B cell (primary cell): ENCODE measurements around the gene PRUNE2. TPM values are rescaled to one million over a fixed set of nuclear protein-coding genes. Genes with fewer than 3 reads are reported as not detected.

Experiments
- ATAC-seq: fragments of 200-7000 bp; cut with Tn5 transposase; one replicate; pipeline ENCODE4 v1.10.0; 2021; ENCODE audit warnings: low read depth, mild to moderate bottlenecking, moderate number of reproducible peaks, moderate library complexity
- CTCF ChIA-PET: fragments of 350-600 bp; sonication (Branson Sonifier 250); formaldehyde crosslinking; loops from one replicate; lab custom pipeline; 2021; ENCODE audit warnings: antibody characterized with exemption, inconsistent platforms; lab: Charles Lee
- POLR2A ChIA-PET: fragments of 350-600 bp; sonication (Branson Sonifier 250); formaldehyde crosslinking; loops from one replicate; lab custom pipeline; 2021; ENCODE audit warnings: antibody characterized with exemption; lab: Charles Lee
- DNase-seq: peaks from one replicate; pipeline ENCODE4 v3.0.0; 2013
- H2AFZ ChIP-seq: 2 replicates; pipeline ENCODE4 v1.6.1; 2012; ENCODE audit warnings: mild to moderate bottlenecking, low read depth, low read length; ENCODE audit not compliant: insufficient read depth, poor library complexity, severe bottlenecking
- H3K27ac ChIP-seq, 2 donors: 1 replicate in 1 of 2; 2 replicates in 1 of 2; pipeline ENCODE4 v1.5.1; 2012 to 2013; ENCODE audit warnings: low read length in 2 of 2, mild to moderate bottlenecking in 2 of 2, moderate library complexity in 1 of 2
- H3K27me3 ChIP-seq, 4 experiments: fragments of 200-600 bp in 1 of 4; sonication (generic) in 1 of 4; replicated peaks in 1 of 4; 1 replicate in 2 of 4; 2 replicates in 2 of 4; pipeline versions ENCODE4 v1.6.1 to v1.7.0; 2013 to 2016; ENCODE audit warnings: low read length in 3 of 4, mild to moderate bottlenecking in 2 of 4, mixed read lengths in 1 of 4, moderate library complexity in 1 of 4; ENCODE audit not compliant: insufficient read depth in 4 of 4, control insufficient read depth in 3 of 4; ENCODE audit errors: control extremely low read depth in 1 of 4
- H3K36me3 ChIP-seq, 2 experiments: replicated peaks in 1 of 2; 1 replicate in 1 of 2; 2 replicates in 1 of 2; pipeline versions ENCODE4 v1.6.1 to v1.7.1; 2013; ENCODE audit warnings: low read length in 1 of 2; ENCODE audit not compliant: insufficient read depth in 2 of 2, control insufficient read depth in 1 of 2; ENCODE audit errors: control extremely low read depth in 1 of 2, extremely low read depth in 1 of 2
- H3K4me1 ChIP-seq, 2 donors: fragments of 200-600 bp in 1 of 2; sonication (generic) in 1 of 2; 1 replicate in 1 of 2; 2 replicates in 1 of 2; pipeline versions ENCODE4 v1.5.1 to v1.6.1; 2013 to 2017; ENCODE audit warnings: low read length in 2 of 2; ENCODE audit not compliant: control insufficient read depth in 2 of 2, insufficient read depth in 2 of 2
- H3K4me2 ChIP-seq: replicated peaks from 2 replicates; pipeline ENCODE3; 2012; ENCODE audit warnings: mild to moderate bottlenecking, low read depth, low read length; ENCODE audit not compliant: poor library complexity, severe bottlenecking
- H3K4me3 ChIP-seq, 5 experiments: fragments of 200-600 bp in 1 of 5; sonication (generic) in 1 of 5; 1 replicate in 3 of 5; 2 replicates in 2 of 5; pipeline versions ENCODE4 v1.5.1 to v1.7.0; 2011 to 2016; ENCODE audit warnings: low read length in 4 of 5, mild to moderate bottlenecking in 4 of 5, low read depth in 2 of 5, control low read depth in 1 of 5, moderate library complexity in 1 of 5; ENCODE audit not compliant: insufficient read depth in 1 of 5; ENCODE audit errors: control extremely low read depth in 1 of 5, extremely low read depth in 1 of 5
- H3K79me2 ChIP-seq: fragments of 200-600 bp; sonication (generic); one replicate; pipeline ENCODE4 v1.6.0; 2016; ENCODE audit warnings: low read length; ENCODE audit not compliant: control insufficient read depth, insufficient read depth
- H3K9ac ChIP-seq: fragments of 200-600 bp; sonication (generic); 2 replicates; pipeline ENCODE4 v1.6.1; 2017; ENCODE audit warnings: mild to moderate bottlenecking, low read length, moderate library complexity
- H3K9me3 ChIP-seq, 3 donors: one replicate each; pipeline versions ENCODE4 v1.6.1 to v1.7.1; 2013; ENCODE audit warnings: low read length in 2 of 3; ENCODE audit not compliant: control insufficient read depth in 2 of 3, insufficient read depth in 1 of 3; ENCODE audit errors: control extremely low read depth in 1 of 3
- H4K20me1 ChIP-seq: 2 replicates; pipeline ENCODE4 v1.6.0; 2012; ENCODE audit warnings: mild to moderate bottlenecking, low read length; ENCODE audit not compliant: insufficient read depth, control insufficient read depth, poor library complexity, severe bottlenecking
- H3K27ac Mint-ChIP-seq: one replicate; pipeline ENCODE4 v1.8.0; 2021; ENCODE audit warnings: mixed read lengths
- H3K27me3 Mint-ChIP-seq: one replicate; pipeline ENCODE4 v1.8.0; 2021; ENCODE audit warnings: mixed read lengths
- H3K4me1 Mint-ChIP-seq: one replicate; pipeline ENCODE4 v1.8.0; 2021; ENCODE audit warnings: mixed read lengths
- H3K4me3 Mint-ChIP-seq: one replicate; pipeline ENCODE4 v1.8.0; 2021; ENCODE audit warnings: mixed read lengths
- H3K9me3 Mint-ChIP-seq: one replicate; pipeline ENCODE4 v1.8.0; 2022; ENCODE audit warnings: mixed read lengths; ENCODE audit not compliant: insufficient read depth
- EZH2 ChIP-seq: IDR thresholded peaks from 2 replicates; pipeline ENCODE4 v1.6.1; 2012; ENCODE audit warnings: borderline replicate concordance, low read depth, mild to moderate bottlenecking, moderate library complexity, low read length; ENCODE audit not compliant: insufficient read depth, poor library complexity, severe bottlenecking
- WGBS: methylation state at CpG from one replicate; pipeline ENCODE4 v1.1.5; 2013; ENCODE audit warnings: missing lambda C conversion rate; ENCODE audit not compliant: insufficient coverage; 5-methylcytosine and 5-hydroxymethylcytosine counted together
- intact Hi-C: fragments of 100-400 bp; cut with micrococcal nuclease; formaldehyde crosslinking; loops from one replicate; pipeline ENCODE4 v1.10.0; 2022
- polyA plus RNA-seq: library from polyadenylated mRNA; depleted of rRNA; stranded (reverse); fragments of >200 nt; gene quantifications from 2 replicates; pipeline ENCODE4 v1.2.3, GENCODE V29; 2012
- total RNA-seq, 2 donors: library from RNA; stranded (reverse); fragments of 120-200 nt in 1 of 2; gene quantifications; 1 replicate in 1 of 2; 2 replicates in 1 of 2; pipeline versions ENCODE4 v1.2.3 to v1.2.4, GENCODE V29; 2013 to 2022
- TF ChIP-seq, protein P1 (sequence below): fragments of 200-600 bp; IDR thresholded peaks from one replicate; pipeline ENCODE4 v1.8.0; 2022; ENCODE audit warnings: antibody characterized with exemption, mild to moderate bottlenecking

PRUNE2 gene
- total and polyA plus RNA-seq, 2 donors (not counting 1 experiment from before 2014, with no cell fraction given), result 0.12 TPM; not detected in 1

DNA sequence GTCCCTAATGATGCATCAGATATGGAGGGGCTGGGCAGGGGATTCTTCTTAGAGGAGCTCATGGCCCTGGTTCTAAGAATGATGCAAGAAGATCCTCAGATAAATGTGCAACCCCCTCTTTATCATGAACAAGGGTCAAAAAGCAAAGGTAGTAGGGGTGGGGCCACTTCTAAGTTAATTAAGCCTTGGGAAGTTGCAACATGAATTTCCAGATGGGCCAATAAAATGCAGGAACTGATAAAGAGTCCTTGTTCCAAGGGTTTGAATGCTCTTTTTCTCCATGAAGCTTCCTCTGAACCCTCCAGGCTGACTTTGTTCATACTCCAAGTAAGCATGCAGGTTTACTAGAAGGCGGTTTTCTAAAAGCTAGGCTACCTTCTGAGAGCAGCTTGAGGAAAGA is 116.1 kb downstream of the PRUNE2 start:
- H3K27ac ChIP-seq, result no peak overlapping the region
- ATAC-seq, result no peak
- H3K4me1 ChIP-seq, result no peaks in the 10 kb centered on the region
- Mint-ChIP-seq H3K9me3 (no peaks in the 10 kb centered on the region), H3K4me3 (no peak overlapping the region), H3K27me3 (peaks cover 5% of the 10 kb centered on the region), H3K27ac (no peak overlapping the region), H3K4me1 (no peaks in the 10 kb centered on the region)
- H3K4me3 ChIP-seq, result no peak overlapping the region
- peaks cover 0 to 2% (median 0%) of the 10 kb centered on the region in 4 experiments for H3K27me3 ChIP-seq
- no peak for TF ChIP-seq EZH2
- TF ChIP-seq, protein P1, sequence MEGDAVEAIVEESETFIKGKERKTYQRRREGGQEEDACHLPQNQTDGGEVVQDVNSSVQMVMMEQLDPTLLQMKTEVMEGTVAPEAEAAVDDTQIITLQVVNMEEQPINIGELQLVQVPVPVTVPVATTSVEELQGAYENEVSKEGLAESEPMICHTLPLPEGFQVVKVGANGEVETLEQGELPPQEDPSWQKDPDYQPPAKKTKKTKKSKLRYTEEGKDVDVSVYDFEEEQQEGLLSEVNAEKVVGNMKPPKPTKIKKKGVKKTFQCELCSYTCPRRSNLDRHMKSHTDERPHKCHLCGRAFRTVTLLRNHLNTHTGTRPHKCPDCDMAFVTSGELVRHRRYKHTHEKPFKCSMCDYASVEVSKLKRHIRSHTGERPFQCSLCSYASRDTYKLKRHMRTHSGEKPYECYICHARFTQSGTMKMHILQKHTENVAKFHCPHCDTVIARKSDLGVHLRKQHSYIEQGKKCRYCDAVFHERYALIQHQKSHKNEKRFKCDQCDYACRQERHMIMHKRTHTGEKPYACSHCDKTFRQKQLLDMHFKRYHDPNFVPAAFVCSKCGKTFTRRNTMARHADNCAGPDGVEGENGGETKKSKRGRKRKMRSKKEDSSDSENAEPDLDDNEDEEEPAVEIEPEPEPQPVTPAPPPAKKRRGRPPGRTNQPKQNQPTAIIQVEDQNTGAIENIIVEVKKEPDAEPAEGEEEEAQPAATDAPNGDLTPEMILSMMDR, result no peak
- H3K9ac ChIP-seq, result no peak overlapping the region
- H2AFZ ChIP-seq, result no peak overlapping the region
- H3K79me2 ChIP-seq, result no peaks in the 10 kb centered on the region
- H3K4me2 ChIP-seq, result no peak overlapping the region
- no CpG with 5 or more reads among the region's 1 CpG for WGBS
- no peaks in the 10 kb centered on the region for H3K36me3 ChIP-seq
- no peaks in the 10 kb centered on the region for H3K9me3 ChIP-seq
- intact Hi-C loops, result no loop called here
- no peak for DNase-seq
- CTCF ChIA-PET, result interaction anchor here (0.7 kb wide), 1 partner anchor 1093 kb away, joined by 4 read pairs; no protein-coding TSS in a partner anchor
- POLR2A ChIA-PET, result no interaction called here
- H4K20me1 ChIP-seq, result no peaks in the 10 kb centered on the region

DNA sequence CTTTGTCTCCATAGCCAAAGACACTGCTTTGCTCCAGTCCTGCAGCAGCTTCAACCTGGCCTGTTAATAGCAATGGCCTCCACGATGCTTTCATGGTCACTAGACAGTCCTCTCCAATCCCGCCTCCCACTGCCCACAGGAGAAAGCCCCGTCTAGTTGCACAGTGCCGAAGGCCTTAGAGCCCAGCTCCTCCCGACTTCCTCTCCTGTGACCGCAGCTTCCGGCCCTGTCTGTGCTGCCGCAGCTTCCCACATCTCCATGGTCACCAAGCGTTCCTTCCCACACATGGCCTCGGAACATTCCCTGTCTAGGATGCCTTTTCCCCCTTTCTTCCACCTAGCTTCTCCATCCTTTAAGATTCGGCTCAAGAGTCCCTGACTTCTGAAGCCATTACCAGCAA is 118.2 kb downstream of the PRUNE2 start:
- H3K79me2 ChIP-seq, result no peaks in the 10 kb centered on the region
- H3K4me3 Mint-ChIP-seq, result no peak overlapping the region
- peaks cover 0 to 2% (median 0%) of the 10 kb centered on the region in 4 experiments for H3K27me3 ChIP-seq
- H3K9me3 Mint-ChIP-seq, result no peaks in the 10 kb centered on the region
- H3K27ac ChIP-seq, result no peak overlapping the region
- intact Hi-C loops, result no loop called here
- no peaks in the 10 kb centered on the region for H3K36me3 ChIP-seq
- ChIA-PET CTCF (no interaction called here), POLR2A (no interaction called here)
- ATAC-seq (no peak), DNase-seq (no peak)
- peaks cover 16% of the 10 kb centered on the region for H3K27me3 Mint-ChIP-seq
- no peaks in the 10 kb centered on the region for H3K9me3 ChIP-seq
- H3K4me1 ChIP-seq, result no peaks in the 10 kb centered on the region
- no peak overlapping the region for H3K4me2 ChIP-seq
- TF ChIP-seq, protein P1, result no peak
- TF ChIP-seq EZH2, result no peak
- no peak overlapping the region for H2AFZ ChIP-seq
- H3K4me1 Mint-ChIP-seq, result no peaks in the 10 kb centered on the region
- H4K20me1 ChIP-seq, result no peaks in the 10 kb centered on the region
- H3K4me3 ChIP-seq, result no peak overlapping the region
- 84% methylated on average over 10 of the region's 11 CpGs for WGBS
- no peak overlapping the region for H3K9ac ChIP-seq
- H3K27ac Mint-ChIP-seq, result no peak overlapping the region
